Thoracic aorta (tissue), 2 donors: Measurements from ENCODE around the gene MAPK8IP2. TPM values are rescaled to one million over a fixed set of nuclear protein-coding genes. Genes with fewer than 3 reads are reported as not detected.

ENCODE experiments used
- ATAC-seq: fragments of 150-250 bp; one replicate; pipeline ENCODE4 v1.8.0; 2017; ENCODE audit warnings: low read depth; ENCODE audit not compliant: insufficient number of reproducible peaks, low FRiP score
- DNase-seq: peaks from one replicate; pipeline ENCODE4 v3.0.0-alpha.2; 2020; ENCODE audit warnings: low spot score
- H3K27ac ChIP-seq, 2 donors: fragments of 200-600 bp; sonication (generic); 1 replicate in 1 of 2; 2 replicates in 1 of 2; pipeline ENCODE4 v1.5.1; 2016; ENCODE audit warnings: mild to moderate bottlenecking in 2 of 2, moderate library complexity in 2 of 2
- H3K27me3 ChIP-seq: fragments of 200-600 bp; sonication (generic); replicated peaks from 2 replicates; pipeline ENCODE4 v1.6.0; 2016; ENCODE audit warnings: mild to moderate bottlenecking; ENCODE audit not compliant: insufficient read depth
- H3K36me3 ChIP-seq: fragments of 200-600 bp; sonication (generic); one replicate; pipeline ENCODE4 v1.5.1; 2016
- H3K4me1 ChIP-seq, 2 donors: fragments of 200-600 bp; sonication (generic); 1 replicate in 1 of 2; 2 replicates in 1 of 2; pipeline versions ENCODE4 v1.5.1 to v1.6.0; 2016; ENCODE audit warnings: low read depth in 2 of 2, mild to moderate bottlenecking in 1 of 2; ENCODE audit not compliant: control insufficient read depth in 1 of 2
- H3K4me3 ChIP-seq: fragments of 200-600 bp; sonication (generic); 2 replicates; pipeline ENCODE4 v1.5.1; 2016; ENCODE audit warnings: mild to moderate bottlenecking
- H3K9me3 ChIP-seq: fragments of 200-600 bp; sonication (generic); 2 replicates; pipeline ENCODE4 v1.5.1; 2016
- total RNA-seq, 2 donors: library from RNA; depleted of rRNA; stranded (reverse); fragments of >200 nt; gene quantifications; one replicate each; pipeline versions ENCODE4 v1.1.0 to v1.2.3, GENCODE V29; 2016
- TF ChIP-seq, protein P1 (sequence below): fragments of 200-600 bp; sonication (generic); IDR thresholded peaks from one replicate; pipeline ENCODE4 v1.5.1; 2019; ENCODE audit warnings: antibody characterized with exemption

The MAPK8IP2 gene
- total RNA-seq, 2 donors from 2014 or later: 0.41 to 0.92 TPM

- no peak overlapping the region for H3K27ac ChIP-seq
- peaks cover 4% of the 10 kb centered on the region for H3K27me3 ChIP-seq
- H3K4me1 ChIP-seq: no peaks in the 10 kb centered on the region
- DNase-seq (no peak), ATAC-seq (no peak)
- no peaks in the 10 kb centered on the region for H3K36me3 ChIP-seq
- H3K9me3 ChIP-seq: no peaks in the 10 kb centered on the region
- TF ChIP-seq, protein P1, sequence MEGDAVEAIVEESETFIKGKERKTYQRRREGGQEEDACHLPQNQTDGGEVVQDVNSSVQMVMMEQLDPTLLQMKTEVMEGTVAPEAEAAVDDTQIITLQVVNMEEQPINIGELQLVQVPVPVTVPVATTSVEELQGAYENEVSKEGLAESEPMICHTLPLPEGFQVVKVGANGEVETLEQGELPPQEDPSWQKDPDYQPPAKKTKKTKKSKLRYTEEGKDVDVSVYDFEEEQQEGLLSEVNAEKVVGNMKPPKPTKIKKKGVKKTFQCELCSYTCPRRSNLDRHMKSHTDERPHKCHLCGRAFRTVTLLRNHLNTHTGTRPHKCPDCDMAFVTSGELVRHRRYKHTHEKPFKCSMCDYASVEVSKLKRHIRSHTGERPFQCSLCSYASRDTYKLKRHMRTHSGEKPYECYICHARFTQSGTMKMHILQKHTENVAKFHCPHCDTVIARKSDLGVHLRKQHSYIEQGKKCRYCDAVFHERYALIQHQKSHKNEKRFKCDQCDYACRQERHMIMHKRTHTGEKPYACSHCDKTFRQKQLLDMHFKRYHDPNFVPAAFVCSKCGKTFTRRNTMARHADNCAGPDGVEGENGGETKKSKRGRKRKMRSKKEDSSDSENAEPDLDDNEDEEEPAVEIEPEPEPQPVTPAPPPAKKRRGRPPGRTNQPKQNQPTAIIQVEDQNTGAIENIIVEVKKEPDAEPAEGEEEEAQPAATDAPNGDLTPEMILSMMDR: no peak
- no peak overlapping the region for H3K4me3 ChIP-seq
Observed at GRCh38 chr22:50608996-50609395, 8.4 kb downstream of the MAPK8IP2 start.

DNA sequence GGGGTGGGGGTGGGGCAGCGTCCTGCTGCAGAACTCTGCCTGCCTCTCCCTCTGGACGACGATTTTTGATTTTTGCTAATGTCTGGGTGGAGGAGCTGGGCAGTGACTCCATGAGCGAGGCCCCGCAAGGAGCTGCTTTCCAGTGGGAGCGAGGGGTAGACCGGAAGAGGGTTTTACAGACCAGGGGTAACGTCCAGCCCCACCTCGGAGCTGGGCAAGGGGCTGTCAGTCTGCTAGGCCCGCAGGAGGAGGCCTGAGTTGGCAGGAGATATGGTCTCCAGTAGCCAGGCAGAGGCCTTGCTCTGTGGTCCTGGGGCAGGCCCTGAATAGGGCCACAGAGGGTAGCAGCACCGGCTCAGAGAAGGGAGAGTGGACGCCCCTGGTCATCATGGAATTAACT lies 9.0 kb downstream of the MAPK8IP2 start:
- no peaks in the 10 kb centered on the region for H3K4me1 ChIP-seq
- TF ChIP-seq, protein P1: no peak
- ATAC-seq (no peak), DNase-seq (no peak)
- H3K27ac ChIP-seq: no peak overlapping the region
- H3K9me3 ChIP-seq: no peaks in the 10 kb centered on the region
- peaks cover 4% of the 10 kb centered on the region for H3K27me3 ChIP-seq
- H3K4me3 ChIP-seq: no peak overlapping the region
- no peaks in the 10 kb centered on the region for H3K36me3 ChIP-seq

DNA sequence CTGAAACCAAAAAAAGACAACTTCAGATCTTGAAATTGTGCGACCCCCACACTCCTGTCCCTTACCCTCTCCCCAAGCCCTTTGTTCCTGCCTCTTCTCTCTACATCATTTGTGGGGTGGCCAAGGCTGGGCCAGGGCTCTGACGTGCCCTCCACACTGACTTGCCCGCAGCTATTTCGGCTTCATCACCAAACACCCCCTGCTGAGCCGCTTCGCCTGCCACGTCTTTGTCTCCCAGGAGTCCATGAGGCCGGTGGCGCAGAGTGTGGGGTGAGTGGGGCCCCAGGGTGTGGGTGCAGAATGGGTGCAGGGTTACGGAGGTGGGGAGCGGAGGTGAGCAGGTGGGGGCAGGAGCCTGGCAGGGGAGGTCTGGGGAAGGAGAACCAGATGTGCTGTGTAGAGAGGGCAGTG lies 9.5 kb downstream of the MAPK8IP2 start:
- Histone ChIP-seq H3K27ac (no peak overlapping the region), H3K27me3 (peaks cover 4% of the 10 kb centered on the region), H3K9me3 (no peaks in the 10 kb centered on the region), H3K4me1 (no peaks in the 10 kb centered on the region), H3K36me3 (no peaks in the 10 kb centered on the region), H3K4me3 (no peak overlapping the region)
- DNase-seq (no peak), ATAC-seq (no peak)
- TF ChIP-seq, protein P1: no peak

DNA sequence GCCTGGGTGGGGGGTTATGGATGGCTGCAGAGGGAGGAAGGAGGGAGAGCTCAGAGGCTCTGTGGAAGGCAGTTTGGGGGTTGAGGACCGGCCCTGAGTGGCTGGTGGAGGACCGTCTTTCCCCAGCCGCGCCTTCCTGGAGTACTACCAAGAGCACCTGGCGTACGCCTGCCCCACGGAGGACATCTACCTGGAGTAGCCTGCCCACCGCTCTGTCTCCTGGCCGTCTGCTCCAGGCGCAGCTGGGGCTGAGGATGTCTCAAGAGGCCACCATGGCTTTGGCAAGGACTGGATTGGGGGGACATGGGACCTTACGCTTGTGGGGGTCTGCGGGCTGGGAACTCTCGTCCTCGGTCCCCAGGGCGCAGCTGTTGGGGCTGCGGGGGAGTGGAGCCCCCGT lies 10.0 kb downstream of the MAPK8IP2 start:
- no peak for DNase-seq
- TF ChIP-seq, protein P1: no peak
- no peak for ATAC-seq
- Histone ChIP-seq H3K27ac (no peak overlapping the region), H3K27me3 (peaks cover 4% of the 10 kb centered on the region), H3K4me1 (no peaks in the 10 kb centered on the region), H3K9me3 (no peaks in the 10 kb centered on the region), H3K4me3 (no peak overlapping the region), H3K36me3 (no peaks in the 10 kb centered on the region)

DNA sequence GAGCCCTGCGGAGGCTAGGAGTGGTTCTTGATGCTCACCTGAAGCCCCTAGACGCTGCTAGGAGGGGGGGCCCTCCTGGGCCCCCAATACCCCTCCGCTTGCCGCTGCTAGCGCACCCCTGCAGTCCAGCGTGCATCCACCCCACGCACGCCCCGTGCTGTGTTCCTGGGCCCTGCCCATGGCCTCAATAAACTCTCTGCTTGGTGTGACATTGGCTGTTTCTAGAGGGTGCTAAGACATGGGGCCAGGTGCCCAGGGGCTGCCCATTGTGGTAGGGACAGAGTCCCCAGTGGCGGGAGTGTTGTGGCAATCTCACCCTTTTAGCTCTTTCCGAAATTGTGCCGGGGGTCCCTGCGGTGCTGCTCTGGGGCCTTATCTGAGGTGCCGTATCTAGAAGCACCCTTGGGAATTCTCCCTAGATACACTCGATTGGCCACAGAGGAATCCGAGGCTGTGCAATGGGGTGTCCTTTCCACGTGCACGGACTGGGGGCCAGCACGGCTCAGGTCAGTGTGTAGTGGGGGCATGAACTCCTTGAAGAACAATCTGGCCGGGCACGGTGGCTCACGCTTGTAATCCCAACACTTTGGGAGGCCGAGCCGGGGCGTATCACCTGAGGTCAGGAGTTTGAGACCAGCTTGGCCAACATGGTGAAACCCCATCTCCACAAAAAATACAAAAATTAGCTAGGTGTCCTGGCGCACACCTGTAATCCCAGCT lies 10.9 kb downstream of the MAPK8IP2 start:
- Histone ChIP-seq H3K27me3 (peaks cover 4% of the 10 kb centered on the region), H3K36me3 (no peaks in the 10 kb centered on the region), H3K4me3 (no peak overlapping the region), H3K9me3 (no peaks in the 10 kb centered on the region), H3K4me1 (no peaks in the 10 kb centered on the region), H3K27ac (no peak overlapping the region)
- no peak for DNase-seq
- TF ChIP-seq, protein P1: no peak
- no peak for ATAC-seq
